ENCODE measurements around the gene CEBPZOS. TPM values are rescaled to one million over a fixed set of nuclear protein-coding genes. Genes with fewer than 3 reads are reported as not detected.

CEBPZOS gene
- 10 to 100 TPM; 44.5 to 49.6 TPM for total RNA-seq

DNA sequence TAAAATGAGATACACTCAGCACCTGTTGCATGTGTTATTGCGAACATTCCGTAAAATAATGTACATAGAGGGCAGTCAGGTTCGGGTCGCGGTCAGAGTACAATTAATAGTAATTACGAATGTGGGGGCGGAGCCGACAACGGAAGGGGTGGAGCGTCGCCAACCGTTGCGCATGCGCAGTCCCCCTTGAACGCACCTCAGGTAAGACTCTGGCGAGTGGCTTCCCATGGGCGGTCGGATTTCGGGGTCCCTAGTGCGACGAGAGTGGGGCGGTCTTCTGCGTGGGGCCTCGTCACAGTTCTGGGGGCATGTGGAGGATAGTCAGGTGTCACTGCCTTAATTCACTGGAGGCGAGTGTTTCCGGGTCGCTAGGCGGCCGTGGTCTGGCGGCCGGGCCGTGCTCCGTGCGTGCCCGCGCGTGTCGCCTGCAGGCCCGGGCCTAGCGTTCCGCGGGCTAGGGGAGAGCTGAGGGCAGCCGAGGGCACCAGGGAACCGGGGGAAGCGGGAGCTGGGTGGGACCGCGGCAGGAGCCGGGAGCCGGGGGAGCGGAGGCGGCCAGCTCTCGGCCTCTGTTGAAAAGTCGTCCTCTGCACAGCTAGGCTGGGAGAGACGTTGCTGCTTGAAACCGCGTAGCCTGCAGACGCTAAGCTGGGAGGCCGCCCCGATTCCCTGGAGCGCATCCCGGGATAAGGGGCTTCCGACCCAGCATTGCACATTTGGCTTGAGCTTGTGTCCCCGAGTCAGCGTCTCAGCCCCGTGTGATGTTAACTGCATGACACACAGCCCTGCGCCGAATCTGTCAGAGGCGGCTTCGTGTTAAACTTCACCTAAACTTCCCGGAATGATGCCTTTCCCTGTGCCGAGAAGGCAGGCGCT is at the start of gene CEBPZOS:
TSS of gene CEBPZOS (plus strand) at position 177 of the 876 bp plus-strand sequence. CDS start 3,209 bp downstream, outside the sequence.
- peak; percentile 88 for ATAC-seq (replicated peaks)
- H3K27ac Mint-ChIP-seq = peak within 1 kb of the TSS; percentile 97
- no peaks in the 10 kb centered on the region for H3K27me3 Mint-ChIP-seq
- peaks cover 40% of the 10 kb centered on the region for H3K36me3 Mint-ChIP-seq (ENCODE audit: low read depth)
- no peaks in the 10 kb centered on the region for H3K9me3 Mint-ChIP-seq
- H3K4me1 Mint-ChIP-seq = peaks cover 10% of the 10 kb centered on the region
- peak within 1 kb of the TSS; percentile 91 for H3K4me3 Mint-ChIP-seq

- peaks cover 6% of the 10 kb centered on the region for H3K9me3 Mint-ChIP-seq
- H3K36me3 Mint-ChIP-seq (ENCODE audit: low read depth) = peaks cover 54% of the 10 kb centered on the region
- H3K4me3 Mint-ChIP-seq = peak overlapping the region; percentile 79
- H3K27ac Mint-ChIP-seq = peak overlapping the region; percentile 80
- no peaks in the 10 kb centered on the region for H3K27me3 Mint-ChIP-seq
- peaks cover 31% of the 10 kb centered on the region for H3K4me1 Mint-ChIP-seq
- no peak for ATAC-seq (replicated peaks)
Measured at GRCh38 chr2:37148325-37148724, 48.0 kb upstream of the CEBPZOS start.

DNA sequence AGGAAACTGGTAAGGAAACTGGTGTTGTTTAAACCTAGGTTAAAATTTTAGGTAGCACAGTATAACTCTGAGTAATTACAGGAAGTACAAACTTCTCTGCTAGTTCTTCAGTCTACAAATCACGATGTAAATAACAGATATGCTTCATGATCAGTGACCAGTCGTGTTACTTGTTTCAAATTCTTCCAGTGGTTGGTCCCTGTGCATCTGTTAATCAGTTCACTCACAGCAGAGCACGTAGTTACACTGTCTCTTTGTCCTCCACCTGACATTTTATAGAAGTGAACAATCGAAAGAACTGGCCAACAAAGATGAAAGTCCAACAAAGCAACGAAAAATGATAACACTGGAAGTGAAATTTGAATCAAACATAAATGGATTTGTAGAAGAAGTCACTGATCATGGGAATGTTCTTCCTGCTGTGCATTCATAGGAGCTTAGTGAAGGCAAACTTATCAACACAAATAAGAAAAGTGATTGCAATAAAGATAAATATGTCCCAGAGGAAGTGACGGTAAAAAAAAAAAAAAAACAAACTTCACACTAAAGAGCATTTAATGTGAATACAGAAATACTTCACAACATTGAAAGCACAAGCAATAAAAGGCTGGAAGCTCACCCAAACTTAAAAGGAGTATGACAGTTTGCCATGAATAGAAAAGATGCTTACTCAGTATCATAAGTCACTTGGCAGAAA is 46.5 kb upstream of the CEBPZOS start:
- H3K27ac Mint-ChIP-seq = peak overlapping the region; percentile 80

GRCh38 chr2:37153224-37153623 is 43.1 kb upstream of the CEBPZOS start:
- Mint-ChIP-seq H3K27me3 (no peaks in the 10 kb centered on the region), H3K9me3 (peaks cover 8% of the 10 kb centered on the region), H3K4me3 (peak overlapping the region; percentile 20), H3K36me3 (ENCODE audit: low read depth) (peaks cover 28% of the 10 kb centered on the region), H3K4me1 (peaks cover 57% of the 10 kb centered on the region), H3K27ac (peak overlapping the region; percentile 61)
- ATAC-seq (replicated peaks) = no peak

More for the DNA sequence above, 46.5 kb upstream of the CEBPZOS start:
- no peaks in the 10 kb centered on the region for H3K27me3 Mint-ChIP-seq
- H3K9me3 Mint-ChIP-seq = peaks cover 8% of the 10 kb centered on the region
- peak; percentile 87 for ATAC-seq (replicated peaks)
- H3K4me1 Mint-ChIP-seq = peaks cover 38% of the 10 kb centered on the region
- H3K4me3 Mint-ChIP-seq = peak overlapping the region; percentile 79
- H3K36me3 Mint-ChIP-seq (ENCODE audit: low read depth) = peaks cover 55% of the 10 kb centered on the region

DNA sequence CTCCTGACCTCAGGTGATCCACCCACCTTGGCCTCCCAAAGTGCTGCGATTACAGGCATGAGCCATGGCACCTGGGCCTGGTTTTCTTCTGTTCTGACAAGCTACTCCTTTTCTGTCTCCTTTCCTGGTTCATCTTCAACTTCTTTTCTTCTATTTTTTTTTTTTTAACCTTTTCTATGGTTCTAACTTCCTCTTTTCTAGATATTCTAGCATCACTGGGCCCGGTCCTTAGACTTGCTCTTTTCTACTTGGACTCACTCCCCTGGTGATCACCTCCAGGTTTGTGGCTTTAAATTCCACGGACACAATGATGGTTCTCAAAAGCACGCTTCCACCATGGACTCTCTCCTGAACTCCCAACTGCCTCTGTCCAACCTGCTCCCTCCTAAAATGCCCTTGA is 41.5 kb upstream of the CEBPZOS start:
- no peak for ATAC-seq (replicated peaks)
- H3K4me1 Mint-ChIP-seq = peaks cover 46% of the 10 kb centered on the region
- H3K27ac Mint-ChIP-seq = peak overlapping the region; percentile 96
- H3K36me3 Mint-ChIP-seq (ENCODE audit: low read depth) = peaks cover 15% of the 10 kb centered on the region
- H3K9me3 Mint-ChIP-seq = peaks cover 8% of the 10 kb centered on the region
- H3K27me3 Mint-ChIP-seq = no peaks in the 10 kb centered on the region
- H3K4me3 Mint-ChIP-seq = peak overlapping the region; percentile 89

DNA sequence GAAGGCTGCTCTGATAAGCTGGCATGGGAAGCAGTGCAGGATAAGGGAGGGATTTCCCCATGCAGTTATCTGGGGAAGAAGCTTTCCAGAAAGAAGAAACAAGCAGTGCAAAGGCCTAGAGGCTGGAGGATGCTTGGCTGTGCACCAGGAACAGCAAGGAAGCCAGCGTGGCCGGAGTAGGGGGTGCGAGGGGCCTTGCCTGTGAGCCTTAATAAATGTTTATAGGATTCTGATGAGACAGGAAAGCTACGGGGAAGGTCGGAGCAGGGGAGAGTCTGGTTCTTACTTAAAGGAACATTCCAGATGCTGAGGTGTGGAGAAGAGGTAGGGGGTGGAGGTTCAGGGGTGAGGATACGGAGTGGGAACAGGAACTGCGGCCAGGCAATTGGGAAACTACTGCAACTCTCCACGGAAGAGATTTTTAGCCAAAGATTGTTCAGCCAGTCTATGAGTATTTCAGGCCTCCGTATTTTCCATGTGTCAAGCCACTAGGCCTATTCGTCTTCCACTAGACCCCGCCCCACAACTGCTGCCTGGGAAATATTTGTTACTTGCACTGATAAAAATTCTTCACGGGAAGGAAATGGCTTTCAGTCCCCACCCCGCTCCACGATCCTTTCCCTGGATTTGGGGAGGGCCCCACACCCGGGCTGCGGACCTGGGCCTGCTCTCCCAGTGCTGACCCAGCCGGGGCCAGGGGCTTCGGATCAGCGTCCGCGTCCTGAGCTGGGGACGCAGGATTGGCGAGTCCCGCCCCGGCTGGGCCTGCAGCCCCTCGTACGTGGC is 40.0 kb upstream of the CEBPZOS start:
- peak; percentile 36 for ATAC-seq (replicated peaks)
- Mint-ChIP-seq H3K27me3 (no peaks in the 10 kb centered on the region), H3K4me3 (peak overlapping the region; percentile 89), H3K4me1 (peaks cover 38% of the 10 kb centered on the region), H3K9me3 (peaks cover 8% of the 10 kb centered on the region), H3K36me3 (ENCODE audit: low read depth) (peaks cover 13% of the 10 kb centered on the region), H3K27ac (peak overlapping the region; percentile 96)

- Mint-ChIP-seq H3K36me3 (ENCODE audit: low read depth) (peaks cover 13% of the 10 kb centered on the region), H3K27ac (peak within 1 kb of the TSS; percentile 96), H3K27me3 (no peaks in the 10 kb centered on the region), H3K4me1 (peaks cover 37% of the 10 kb centered on the region), H3K9me3 (peaks cover 8% of the 10 kb centered on the region), H3K4me3 (peak within 1 kb of the TSS; percentile 89)
- ATAC-seq (replicated peaks) = peak; percentile 87
Measured at GRCh38 chr2:37156857-37157714, 39.2 kb upstream of the CEBPZOS start, which contains the start of gene EIF2AK2. TSS of gene EIF2AK2 (minus strand) at chr2:37156980. CDS start at chr2:37147806, 9,174 bp downstream.

DNA sequence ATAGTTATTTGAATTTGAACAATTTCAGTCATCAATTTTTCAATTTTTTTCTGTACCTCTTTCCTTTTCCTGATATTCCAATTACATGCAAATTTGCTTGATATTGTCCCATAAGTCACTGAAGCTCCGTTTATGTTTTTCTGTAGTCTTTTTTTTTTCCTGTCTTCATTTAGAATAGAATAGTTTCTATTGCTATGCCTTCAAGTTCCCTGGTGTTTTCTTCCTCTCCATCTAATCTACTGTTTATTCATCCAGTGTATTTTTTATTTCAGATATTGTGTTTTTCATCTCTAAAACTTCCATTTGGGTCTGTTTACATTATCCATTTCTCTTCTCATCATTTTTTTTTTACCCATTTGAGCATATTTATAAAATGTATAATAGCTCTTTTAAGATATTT is 31.5 kb upstream of the CEBPZOS start:
- no peak overlapping the region for H3K27ac Mint-ChIP-seq
- H3K9me3 Mint-ChIP-seq = peaks cover 5% of the 10 kb centered on the region
- no peaks in the 10 kb centered on the region for H3K36me3 Mint-ChIP-seq (ENCODE audit: low read depth)
- no peaks in the 10 kb centered on the region for H3K4me1 Mint-ChIP-seq
- H3K4me3 Mint-ChIP-seq = no peak overlapping the region
- no peak for ATAC-seq (replicated peaks)
- no peaks in the 10 kb centered on the region for H3K27me3 Mint-ChIP-seq

DNA sequence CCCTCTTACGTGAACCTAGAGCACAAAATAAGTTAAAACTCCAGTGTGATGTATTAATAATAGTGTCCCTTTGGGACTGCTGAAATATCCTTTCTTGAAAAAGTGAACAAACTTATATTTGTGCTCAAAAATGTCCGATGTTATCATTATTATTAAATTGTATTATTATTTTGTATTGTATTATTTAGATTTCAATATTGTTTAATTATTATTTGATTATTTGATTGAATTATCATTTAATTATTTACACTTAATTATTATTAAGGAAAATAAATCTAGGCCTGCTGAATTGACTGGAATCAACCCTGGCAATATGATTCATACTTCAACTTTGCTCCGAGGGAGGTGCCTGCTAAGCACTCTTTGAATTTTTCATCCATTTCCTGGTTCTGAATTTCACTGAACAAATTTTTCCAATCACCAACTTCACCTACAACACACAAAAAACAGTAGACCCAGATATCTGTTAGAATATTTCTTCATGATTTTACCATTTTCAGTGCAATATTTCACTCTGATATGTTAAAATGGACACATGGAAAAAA is 28.6 kb upstream of the CEBPZOS start:
- no peak overlapping the region for H3K4me3 Mint-ChIP-seq

DNA sequence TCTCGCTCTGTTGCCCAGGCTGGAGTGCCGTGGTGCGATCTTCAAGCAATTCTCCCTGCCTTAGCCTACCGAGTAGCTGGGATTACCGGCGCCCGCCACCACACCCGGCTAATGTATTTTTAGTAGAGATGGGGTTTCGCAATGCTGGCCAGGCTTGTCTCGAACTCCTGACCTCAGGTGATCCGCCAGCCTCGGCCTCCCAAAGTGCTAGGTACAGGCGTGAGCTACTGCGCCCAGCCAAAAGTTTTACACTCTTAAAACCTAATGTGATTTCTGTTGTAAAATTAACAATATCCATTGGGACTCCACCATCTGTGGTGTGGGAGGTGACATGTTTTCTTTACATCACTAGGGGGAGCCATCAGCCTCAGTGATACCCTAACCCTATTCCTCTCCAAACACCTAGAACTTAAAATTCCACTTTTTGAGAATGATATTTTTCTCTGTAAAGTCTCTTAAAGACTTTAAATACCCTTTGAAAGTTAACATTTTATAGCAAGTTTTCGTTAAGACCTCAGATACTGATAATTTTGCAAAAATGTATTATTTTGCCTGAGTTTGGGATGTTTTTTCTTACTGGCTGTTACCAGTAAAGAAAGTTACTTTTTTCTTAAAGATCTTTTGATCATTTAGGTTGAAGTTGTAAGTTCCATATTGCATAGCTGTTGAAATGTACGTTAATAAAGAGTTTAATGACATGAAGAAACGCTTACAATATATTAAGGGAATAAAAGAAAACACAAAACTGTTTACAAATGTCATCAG is 27.9 kb upstream of the CEBPZOS start:
- no peaks in the 10 kb centered on the region for H3K27me3 Mint-ChIP-seq
- no peak overlapping the region for H3K27ac Mint-ChIP-seq
- no peak overlapping the region for H3K4me3 Mint-ChIP-seq
- peak; percentile 76 for ATAC-seq (replicated peaks)
- H3K36me3 Mint-ChIP-seq (ENCODE audit: low read depth) = no peaks in the 10 kb centered on the region
- peaks cover 5% of the 10 kb centered on the region for H3K9me3 Mint-ChIP-seq
- H3K4me1 Mint-ChIP-seq = no peaks in the 10 kb centered on the region

More for the DNA sequence above, 28.6 kb upstream of the CEBPZOS start:
- Mint-ChIP-seq H3K4me1 (no peaks in the 10 kb centered on the region), H3K36me3 (ENCODE audit: low read depth) (no peaks in the 10 kb centered on the region), H3K27ac (no peak overlapping the region), H3K27me3 (no peaks in the 10 kb centered on the region), H3K9me3 (peaks cover 5% of the 10 kb centered on the region)
- ATAC-seq (replicated peaks) = no peak

DNA sequence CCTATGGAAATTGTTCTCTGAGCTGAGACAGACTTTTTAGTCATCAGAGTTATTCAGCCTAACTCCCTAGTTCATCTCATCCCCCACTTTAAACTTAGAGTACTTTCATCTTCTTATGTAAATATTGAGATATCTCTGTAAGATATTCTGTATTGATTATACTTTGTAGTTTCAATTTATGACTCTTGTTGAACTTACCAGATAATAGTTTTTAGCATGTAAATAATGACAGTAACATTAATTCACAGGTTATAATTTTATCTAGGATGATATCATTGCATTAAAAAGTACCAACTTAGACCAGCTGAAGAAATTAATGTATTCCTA is 24.7 kb upstream of the CEBPZOS start:
- H3K27ac Mint-ChIP-seq = no peak overlapping the region

GRCh38 chr2:37173741-37174140 is 22.6 kb upstream of the CEBPZOS start:
- H3K4me3 Mint-ChIP-seq = no peak overlapping the region
- H3K36me3 Mint-ChIP-seq (ENCODE audit: low read depth) = no peaks in the 10 kb centered on the region
- no peaks in the 10 kb centered on the region for H3K4me1 Mint-ChIP-seq
- no peaks in the 10 kb centered on the region for H3K9me3 Mint-ChIP-seq
- H3K27ac Mint-ChIP-seq = no peak overlapping the region
- H3K27me3 Mint-ChIP-seq = no peaks in the 10 kb centered on the region
- no peak for ATAC-seq (replicated peaks)

More for the DNA sequence above, 24.7 kb upstream of the CEBPZOS start:
- H3K4me1 Mint-ChIP-seq = no peaks in the 10 kb centered on the region
- H3K4me3 Mint-ChIP-seq = no peak overlapping the region
- no peaks in the 10 kb centered on the region for H3K9me3 Mint-ChIP-seq
- H3K36me3 Mint-ChIP-seq (ENCODE audit: low read depth) = no peaks in the 10 kb centered on the region
- no peak for ATAC-seq (replicated peaks)
- no peaks in the 10 kb centered on the region for H3K27me3 Mint-ChIP-seq
